Measurements from ENCODE around the gene AFF3. TPM values are rescaled to one million over a fixed set of nuclear protein-coding genes. Genes with fewer than 3 reads are reported as not detected.

Gene AFF3
- total and polyA plus RNA-seq, 2 of the 13 experiments (the other 11 are each of a cell fraction or from before 2014, with no cell fraction given) = not detected

DNA sequence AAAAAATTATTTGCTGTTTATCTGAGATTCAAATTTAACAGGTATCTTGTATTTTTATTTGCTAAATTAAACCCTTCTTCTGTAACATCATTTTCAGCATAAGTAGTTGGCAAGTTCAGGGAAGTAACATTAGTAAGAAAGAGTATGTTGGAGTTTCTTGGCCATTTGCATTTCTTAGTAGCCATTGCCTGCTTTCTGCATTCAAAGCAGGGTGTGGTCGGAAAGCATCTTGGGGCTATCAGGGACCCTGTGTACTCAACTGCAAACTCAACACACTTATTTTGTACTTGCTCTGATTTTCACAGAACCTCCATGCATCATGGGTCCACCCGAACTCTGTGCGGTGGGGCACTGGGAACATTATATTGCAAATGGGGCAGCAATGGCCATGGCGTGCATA, 622.2 kb downstream of the AFF3 start (continued):
- TF ChIP-seq TCF7L2 (IDR thresholded peaks at IDR 0.05; ENCODE audit: low read depth, low read length) = no peak

DNA sequence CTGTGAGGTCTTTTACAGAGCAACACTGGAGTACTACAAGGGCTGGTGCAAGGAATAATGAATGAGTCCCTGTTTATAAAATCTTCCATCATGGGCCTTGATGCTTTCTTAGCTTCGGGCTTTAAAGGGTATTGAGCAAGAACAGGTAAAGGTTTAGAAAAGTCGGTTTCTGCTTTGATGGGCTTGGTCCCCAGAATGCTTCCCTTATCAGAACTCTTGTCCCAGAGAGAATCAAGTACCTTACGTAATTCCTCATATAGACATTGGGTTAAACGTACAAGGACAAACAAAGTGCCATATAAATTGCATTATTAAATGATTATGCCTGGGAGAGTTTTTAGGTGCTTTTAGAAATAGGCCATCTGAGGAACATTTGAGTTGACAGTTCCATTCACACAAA, 628.0 kb downstream of the AFF3 start:
- no peak overlapping the region for H3K27ac ChIP-seq (ENCODE audit: extremely low read length, insufficient read depth, low read length)
- no peak for FAIRE-seq
- 0 out of 5 replicates have a peak, but pooled peaks cover 0 to 10% of the 10 kb centered on the region in 2 experiments for H3K27me3 ChIP-seq (ENCODE audit: control insufficient read depth in 1 of 2, insufficient read depth in 2 of 2, low read length in 2 of 2)
- no TSS peak for BruUV-seq (replicated peaks)
- ChIA-PET CTCF (ENCODE audit: low intra/inter-chr PET ratio, low total read pairs) (no interaction called here), POLR2A (no interaction called here)
- intact Hi-C loops (cut with micrococcal nuclease; ENCODE audit: unreplicated experiment) = no loop called here
- no peak for ATAC-seq
- no peak for TF ChIP-seq RXRB (CRISPR knock-in tag; IDR thresholded peaks at IDR 0.05; ENCODE audit: borderline replicate concordance)
- TF ChIP-seq HNF4A (CRISPR knock-in tag; IDR thresholded peaks at IDR 0.05) = no peak
- TF ChIP-seq THAP7 (CRISPR knock-in tag; IDR thresholded peaks at IDR 0.05) = no peak
- TF ChIP-seq HNRNPLL (IDR thresholded peaks at IDR 0.05; ENCODE audit: low read depth, low read length, poor library complexity, severe bottlenecking) = no peak
- no peak for TF ChIP-seq AKNA (CRISPR knock-in tag; IDR thresholded peaks at IDR 0.05; ENCODE audit: borderline replicate concordance)
- TF ChIP-seq ZNF776 (CRISPR knock-in tag; IDR thresholded peaks at IDR 0.05) = no peak
- H3K36me3 ChIP-seq (replicated peaks in 1 of 2; ENCODE audit: control insufficient read depth in 1 of 2, insufficient read depth in 2 of 2, low read length in 2 of 2) = no peaks in the 10 kb centered on the region
- H3K4me3 ChIP-seq (replicated peaks in 1 of 3; ENCODE audit: insufficient read depth in 1 of 3, low read depth in 2 of 3, low read length in 3 of 3) = no peak overlapping the region
- no peak overlapping the region for H2AFZ ChIP-seq (ENCODE audit: low read length)
- no peak overlapping the region for H3K9ac ChIP-seq (ENCODE audit: insufficient read depth, low read depth, low read length)
- 6% methylated on average over 4 of the region's 4 CpGs for WGBS (ENCODE audit: low lambda C conversion rate)
- no peaks in the 10 kb centered on the region for H3K79me2 ChIP-seq (ENCODE audit: insufficient read depth, low read length)
- H3K9me3 ChIP-seq (ENCODE audit: low read length) = no peaks in the 10 kb centered on the region
- DNase-seq (ENCODE audit: low spot score) = no peak
- no peaks in the 10 kb centered on the region for H3K4me1 ChIP-seq (ENCODE audit: insufficient read depth, low read length)
- H4K20me1 ChIP-seq (ENCODE audit: insufficient read depth, low read length) = no peaks in the 10 kb centered on the region
- in situ Hi-C loops (cut with HindIII; ENCODE audit: extremely low pct_ligation_motif_present, low pct_unique_long_range_greater_than_20kb) = no loop called here
- H3K4me2 ChIP-seq (ENCODE audit: low read depth, low read length) = no peak overlapping the region

Data from HepG2 (cell line).